Cardiac muscle cell (in vitro differentiated cells and primary cell): Measurements from ENCODE around the gene TCF4. TPM values are rescaled to one million over a fixed set of nuclear protein-coding genes. Genes with fewer than 3 reads are reported as not detected.
A peak's percentile ranks its signal among the peaks of the same experiment; 100 is the strongest.

ENCODE experiments used
- DNase-seq, 2 donors: peaks; one replicate each; pipeline versions ENCODE4 v3.0.0 to v3.0.0-alpha.2; 2010 to 2017; ENCODE audit warnings: low read depth in 1 of 2, low spot score in 1 of 2
- H3K27ac ChIP-seq: fragments of 200-600 bp; sonication (generic); 2 replicates; pipeline ENCODE4 v1.5.1; 2016
- H3K27me3 ChIP-seq: fragments of 200-600 bp; sonication (generic); 2 replicates; pipeline ENCODE4 v1.6.0; 2016; ENCODE audit warnings: control low read depth
- H3K36me3 ChIP-seq: fragments of 200-600 bp; sonication (generic); 2 replicates; pipeline ENCODE4 v1.5.1; 2016; ENCODE audit warnings: control low read depth
- H3K4me1 ChIP-seq: fragments of 200-600 bp; sonication (generic); 2 replicates; pipeline ENCODE4 v1.8.1; 2017; ENCODE audit warnings: low read depth, mild to moderate bottlenecking, mixed run types
- H3K4me3 ChIP-seq: fragments of 200-600 bp; sonication (generic); 2 replicates; pipeline ENCODE4 v1.5.1; 2016; ENCODE audit warnings: mild to moderate bottlenecking
- H3K9me3 ChIP-seq: fragments of 200-600 bp; sonication (generic); 2 replicates; pipeline ENCODE4 v1.5.1; 2017; ENCODE audit warnings: low read depth, mild to moderate bottlenecking, control low read depth
- polyA plus RNA-seq: library from polyadenylated mRNA; unstranded; fragments of >200 nt; fragmentation: Nextera tagmentation; extraction: Ambion mirVana; gene quantifications from 2 replicates; pipeline ENCODE4 v1.2.1, GENCODE V29; 2016
- total RNA-seq: library from RNA; depleted of rRNA; stranded (reverse); fragments of >200 nt; gene quantifications from 2 replicates; pipeline ENCODE4 v1.2.3, GENCODE V29; 2016
- TF ChIP-seq, protein P1 (sequence below): IDR thresholded peaks from 2 replicates; pipeline ENCODE4 v1.5.1; 2012; ENCODE audit warnings: low read depth, mild to moderate bottlenecking, low read length

TCF4 gene
- total and polyA plus RNA-seq, 2 experiments from 2014 or later = 38.3 to 59.2 TPM

- Histone ChIP-seq H3K27ac (no peak overlapping the region), H3K9me3 (no peaks in the 10 kb centered on the region), H3K27me3 (no peaks in the 10 kb centered on the region), H3K4me3 (no peak overlapping the region), H3K4me1 (peaks cover 7% of the 10 kb centered on the region), H3K36me3 (peaks cover 9% of the 10 kb centered on the region)
- TF ChIP-seq, protein P1, sequence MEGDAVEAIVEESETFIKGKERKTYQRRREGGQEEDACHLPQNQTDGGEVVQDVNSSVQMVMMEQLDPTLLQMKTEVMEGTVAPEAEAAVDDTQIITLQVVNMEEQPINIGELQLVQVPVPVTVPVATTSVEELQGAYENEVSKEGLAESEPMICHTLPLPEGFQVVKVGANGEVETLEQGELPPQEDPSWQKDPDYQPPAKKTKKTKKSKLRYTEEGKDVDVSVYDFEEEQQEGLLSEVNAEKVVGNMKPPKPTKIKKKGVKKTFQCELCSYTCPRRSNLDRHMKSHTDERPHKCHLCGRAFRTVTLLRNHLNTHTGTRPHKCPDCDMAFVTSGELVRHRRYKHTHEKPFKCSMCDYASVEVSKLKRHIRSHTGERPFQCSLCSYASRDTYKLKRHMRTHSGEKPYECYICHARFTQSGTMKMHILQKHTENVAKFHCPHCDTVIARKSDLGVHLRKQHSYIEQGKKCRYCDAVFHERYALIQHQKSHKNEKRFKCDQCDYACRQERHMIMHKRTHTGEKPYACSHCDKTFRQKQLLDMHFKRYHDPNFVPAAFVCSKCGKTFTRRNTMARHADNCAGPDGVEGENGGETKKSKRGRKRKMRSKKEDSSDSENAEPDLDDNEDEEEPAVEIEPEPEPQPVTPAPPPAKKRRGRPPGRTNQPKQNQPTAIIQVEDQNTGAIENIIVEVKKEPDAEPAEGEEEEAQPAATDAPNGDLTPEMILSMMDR = no peak
- peak; percentile 15 to 56 for DNase-seq
Observed at GRCh38 chr18:55251254-55251971, 336.6 kb downstream of the TCF4 start.

- H3K9me3 ChIP-seq = no peaks in the 10 kb centered on the region
- TF ChIP-seq, protein P1 = no peak
- no peak overlapping the region for H3K27ac ChIP-seq
Observed at GRCh38 chr18:55250768-55251173, 337.2 kb downstream of the TCF4 start.

GRCh38 chr18:55249550-55249949, 338.4 kb downstream of the TCF4 start:
- H3K9me3 ChIP-seq = no peaks in the 10 kb centered on the region
- TF ChIP-seq, protein P1 = no peak
- peaks cover 9% of the 10 kb centered on the region for H3K36me3 ChIP-seq
- DNase-seq = no peak
- peaks cover 7% of the 10 kb centered on the region for H3K4me1 ChIP-seq
- no peaks in the 10 kb centered on the region for H3K27me3 ChIP-seq
- H3K27ac ChIP-seq = no peak overlapping the region
- H3K4me3 ChIP-seq = no peak overlapping the region

More at GRCh38 chr18:55250768-55251173, 337.2 kb downstream of the TCF4 start:
- Histone ChIP-seq H3K4me1 (peaks cover 7% of the 10 kb centered on the region), H3K36me3 (peaks cover 9% of the 10 kb centered on the region), H3K27me3 (no peaks in the 10 kb centered on the region), H3K4me3 (no peak overlapping the region)
- DNase-seq = no peak

DNA sequence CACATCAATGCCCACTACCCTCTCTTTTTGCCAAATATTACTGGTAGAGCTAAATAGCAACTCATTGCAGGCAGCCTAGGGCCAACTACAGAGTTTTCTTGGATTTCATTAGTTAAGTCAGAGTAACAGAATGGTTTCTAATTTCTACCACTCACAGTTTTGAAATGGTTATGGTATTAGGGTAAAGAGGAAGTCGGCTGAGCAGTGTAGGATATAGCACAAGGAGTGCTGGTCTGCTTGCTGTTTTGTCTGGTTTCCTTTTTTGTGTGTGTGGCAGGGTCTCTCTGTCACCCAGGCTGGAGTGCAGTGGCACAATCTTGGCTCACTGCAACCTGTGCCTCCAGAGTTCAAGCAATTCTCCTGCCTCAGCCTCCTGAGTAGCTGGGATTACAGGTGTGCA, 339.5 kb downstream of the TCF4 start:
- Histone ChIP-seq H3K27ac (no peak overlapping the region), H3K9me3 (no peaks in the 10 kb centered on the region), H3K4me1 (peaks cover 7% of the 10 kb centered on the region), H3K27me3 (no peaks in the 10 kb centered on the region), H3K4me3 (no peak overlapping the region), H3K36me3 (peaks cover under 1% of the 10 kb centered on the region)
- DNase-seq = no peak
- TF ChIP-seq, protein P1 = no peak

DNA sequence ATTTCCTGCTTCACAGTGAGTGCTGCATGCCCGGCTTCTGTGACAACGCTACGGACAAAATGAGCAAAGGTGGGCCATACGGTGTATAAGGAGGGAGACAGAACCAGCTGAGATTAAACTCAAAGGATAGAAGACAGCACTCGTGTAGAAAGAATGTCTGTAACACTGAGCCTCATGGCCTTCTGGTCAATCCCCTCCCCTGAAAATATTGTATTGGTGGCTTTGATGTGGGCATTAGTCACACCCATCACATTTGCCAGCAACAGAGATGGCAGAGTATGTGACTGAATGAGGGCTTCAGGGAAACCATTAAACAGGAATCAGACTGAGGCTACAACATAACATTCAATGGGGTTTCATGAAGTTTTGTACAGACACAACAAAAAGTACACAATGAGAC, 341.0 kb downstream of the TCF4 start:
- Histone ChIP-seq H3K9me3 (no peaks in the 10 kb centered on the region), H3K36me3 (peaks cover 4% of the 10 kb centered on the region), H3K4me3 (no peak overlapping the region), H3K27me3 (no peaks in the 10 kb centered on the region), H3K4me1 (peaks cover 1% of the 10 kb centered on the region), H3K27ac (no peak overlapping the region)
- no peak for DNase-seq
- TF ChIP-seq, protein P1 = no peak
